Neuronal stem cell (in vitro differentiated cells): ENCODE data around the gene ADGRV1.

Experiments used
- DNase-seq: peaks from one replicate; pipeline ENCODE4 v3.0.0-alpha.2; 2013; ENCODE audit warnings: low spot score
- H2AFZ ChIP-seq: one replicate; pipeline ENCODE4 v1.6.1; 2013; ENCODE audit warnings: mild to moderate bottlenecking, low read length, inconsistent platforms
- H2AK5ac ChIP-seq: 2 replicates; pipeline ENCODE4 v1.6.1; 2013; ENCODE audit warnings: low read depth, mild to moderate bottlenecking, inconsistent platforms, low read length, moderate library complexity, mixed read lengths
- H2BK120ac ChIP-seq: 2 replicates; pipeline ENCODE4 v1.6.1; 2013; ENCODE audit warnings: low read depth, mild to moderate bottlenecking, inconsistent platforms, low read length, moderate library complexity, mixed read lengths
- H2BK12ac ChIP-seq: one replicate; pipeline ENCODE4 v1.6.1; 2013; ENCODE audit warnings: low read length, inconsistent platforms
- H2BK15ac ChIP-seq: 2 replicates; pipeline ENCODE4 v1.6.1; 2013; ENCODE audit warnings: mild to moderate bottlenecking, low read length, inconsistent platforms, mixed read lengths
- H2BK5ac ChIP-seq: one replicate; pipeline ENCODE4 v1.6.1; 2013; ENCODE audit warnings: inconsistent platforms, mild to moderate bottlenecking, low read length, moderate library complexity
- H3K14ac ChIP-seq: one replicate; pipeline ENCODE4 v1.6.1; 2013; ENCODE audit warnings: low read length, inconsistent platforms
- H3K18ac ChIP-seq: 2 replicates; pipeline ENCODE4 v1.6.1; 2013; ENCODE audit warnings: low read length, inconsistent platforms
- H3K23ac ChIP-seq: 2 replicates; pipeline ENCODE4 v1.6.1; 2013; ENCODE audit warnings: low read depth, mild to moderate bottlenecking, mixed read lengths, low read length, inconsistent platforms; ENCODE audit not compliant: poor library complexity
- H3K27ac ChIP-seq: replicated peaks from 3 replicates; pipeline ENCODE4 v1.5.1; 2013; ENCODE audit warnings: low read length, inconsistent platforms
- H3K27me3 ChIP-seq, 3 experiments: 2 replicates each; pipeline ENCODE4 v1.6.1; 2013; ENCODE audit warnings: low read length in 3 of 3, mild to moderate bottlenecking in 2 of 3, inconsistent platforms in 1 of 3, low read depth in 1 of 3, mixed read lengths in 1 of 3, moderate library complexity in 1 of 3; ENCODE audit not compliant: control insufficient read depth in 3 of 3, insufficient read depth in 3 of 3
- H3K36me3 ChIP-seq, 2 donors: replicated peaks in 1 of 2; 2 replicates each; pipeline ENCODE4 v1.6.1; 2013; ENCODE audit warnings: low read length in 2 of 2; ENCODE audit not compliant: control insufficient read depth in 2 of 2, insufficient read depth in 2 of 2
- H3K4ac ChIP-seq: 2 replicates; pipeline ENCODE4 v1.6.1; 2013; ENCODE audit warnings: inconsistent platforms, mild to moderate bottlenecking, low read length, moderate library complexity
- H3K4me1 ChIP-seq, 2 donors: 1 replicate in 1 of 2; 2 replicates in 1 of 2; pipeline ENCODE4 v1.6.1; 2013; ENCODE audit warnings: low read length in 2 of 2, low read depth in 1 of 2; ENCODE audit not compliant: control insufficient read depth in 2 of 2, insufficient read depth in 1 of 2
- H3K4me2 ChIP-seq: one replicate; pipeline ENCODE4 v1.6.1; 2013; ENCODE audit warnings: mild to moderate bottlenecking, low read length, inconsistent platforms; ENCODE audit not compliant: insufficient read depth, poor library complexity, severe bottlenecking
- H3K4me3 ChIP-seq, 2 donors: 2 replicates each; pipeline ENCODE4 v1.5.1; 2013; ENCODE audit warnings: low read length in 2 of 2, mild to moderate bottlenecking in 2 of 2, inconsistent platforms in 1 of 2, moderate library complexity in 1 of 2
- H3K79me1 ChIP-seq: one replicate; pipeline ENCODE4 v1.6.1; 2013; ENCODE audit warnings: low read depth, mild to moderate bottlenecking, inconsistent platforms, low read length, moderate library complexity
- H3K9ac ChIP-seq: one replicate; pipeline ENCODE4 v1.6.1; 2013; ENCODE audit warnings: mild to moderate bottlenecking, low read depth, low read length, inconsistent platforms; ENCODE audit not compliant: poor library complexity
- H3K9me3 ChIP-seq, 2 donors: replicated peaks in 1 of 2; 2 replicates each; pipeline versions ENCODE3 to v1.6.1; 2013; ENCODE audit warnings: low read length in 2 of 2, mild to moderate bottlenecking in 2 of 2, inconsistent platforms in 1 of 2, low read depth in 1 of 2, mixed read lengths in 1 of 2, moderate library complexity in 1 of 2; ENCODE audit not compliant: control insufficient read depth in 2 of 2, insufficient read depth in 1 of 2
- H4K8ac ChIP-seq: one replicate; pipeline ENCODE4 v1.6.1; 2013; ENCODE audit warnings: low read depth, mild to moderate bottlenecking, inconsistent platforms, low read length, moderate library complexity
- H4K91ac ChIP-seq: one replicate; pipeline ENCODE4 v1.6.1; 2013; ENCODE audit warnings: low read length, low read depth, mild to moderate bottlenecking, inconsistent platforms; ENCODE audit not compliant: poor library complexity
- WGBS, 2 donors: extraction: QIAGEN DNeasy Blood & Tissue Kit; methylation state at CpG; one replicate each; pipeline ENCODE4 v1.1.7; 2013; ENCODE audit warnings: missing lambda C conversion rate in 2 of 2, mixed read lengths in 1 of 2; ENCODE audit not compliant: insufficient read length in 2 of 2, insufficient replicate concordance in 1 of 2; ENCODE audit errors: extremely low coverage in 2 of 2; 5-methylcytosine and 5-hydroxymethylcytosine counted together

Gene ADGRV1

GRCh38 chr5:90690307-90690706, 131.7 kb downstream of the ADGRV1 start:
- no peak overlapping the region for H3K14ac ChIP-seq
- H4K91ac ChIP-seq, result no peak overlapping the region
- peaks cover 0 to 3% of the 10 kb centered on the region in 2 donors for H3K9me3 ChIP-seq
- H2BK12ac ChIP-seq, result no peak overlapping the region
- no peak overlapping the region for H2BK5ac ChIP-seq
- H3K4ac ChIP-seq, result no peak overlapping the region
- H3K79me1 ChIP-seq, result no peaks in the 10 kb centered on the region
- no peak overlapping the region for H3K9ac ChIP-seq
- peaks cover 4 to 65% of the 10 kb centered on the region in 2 donors for H3K36me3 ChIP-seq
- H3K4me3 ChIP-seq, result no peak overlapping the region
- H3K4me2 ChIP-seq, result no peak overlapping the region
- no peak overlapping the region for H2AK5ac ChIP-seq
- no peak overlapping the region for H2BK120ac ChIP-seq
- DNase-seq, result no peak
- no peaks in the 10 kb centered on the region for H3K4me1 ChIP-seq
- no peaks in the 10 kb centered on the region for H3K27me3 ChIP-seq
- no peak overlapping the region for H3K27ac ChIP-seq
- H3K23ac ChIP-seq, result no peak overlapping the region
- H3K18ac ChIP-seq, result no peak overlapping the region
- no peak overlapping the region for H2AFZ ChIP-seq
- H2BK15ac ChIP-seq, result no peak overlapping the region
- H4K8ac ChIP-seq, result no peak overlapping the region

GRCh38 chr5:90691533-90691932, 132.9 kb downstream of the ADGRV1 start:
- H3K27ac ChIP-seq, result no peak overlapping the region
- H2AK5ac ChIP-seq, result no peak overlapping the region
- H3K23ac ChIP-seq, result no peak overlapping the region
- no peak overlapping the region for H4K8ac ChIP-seq
- no peaks in the 10 kb centered on the region for H3K79me1 ChIP-seq
- WGBS, 2 donors, result no CpG with 5 or more reads among the region's 4 CpGs
- H3K4ac ChIP-seq, result no peak overlapping the region
- no peak overlapping the region for H3K18ac ChIP-seq
- H3K27me3 ChIP-seq, result no peaks in the 10 kb centered on the region
- no peak overlapping the region for H2BK5ac ChIP-seq
- no peak overlapping the region for H3K4me2 ChIP-seq
- DNase-seq, result no peak
- H3K9ac ChIP-seq, result no peak overlapping the region
- no peak overlapping the region for H3K4me3 ChIP-seq
- peaks cover 0 to 7% of the 10 kb centered on the region in 2 donors for H3K4me1 ChIP-seq
- no peak overlapping the region for H3K14ac ChIP-seq
- no peak overlapping the region for H4K91ac ChIP-seq
- H2BK15ac ChIP-seq, result no peak overlapping the region
- H2BK12ac ChIP-seq, result no peak overlapping the region
- no peak overlapping the region for H2BK120ac ChIP-seq
- peaks cover 2 to 59% of the 10 kb centered on the region in 2 donors for H3K36me3 ChIP-seq
- no peak overlapping the region for H2AFZ ChIP-seq
- H3K9me3 ChIP-seq, result no peaks in the 10 kb centered on the region

GRCh38 chr5:90696153-90696552, 137.6 kb downstream of the ADGRV1 start:
- peaks cover 2 to 62% of the 10 kb centered on the region in 2 donors for H3K36me3 ChIP-seq
- no peak overlapping the region for H2BK12ac ChIP-seq
- H2BK120ac ChIP-seq, result no peak overlapping the region
- no peak overlapping the region for H3K4ac ChIP-seq
- H2AK5ac ChIP-seq, result no peak overlapping the region
- H3K9ac ChIP-seq, result no peak overlapping the region
- WGBS, 2 donors, result no CpG with 5 or more reads among the region's 2 CpGs
- no peak overlapping the region for H3K14ac ChIP-seq
- no peak overlapping the region for H3K27ac ChIP-seq
- H3K4me3 ChIP-seq, result no peak overlapping the region
- no peaks in the 10 kb centered on the region for H3K27me3 ChIP-seq
- H3K4me2 ChIP-seq, result no peak overlapping the region
- H4K91ac ChIP-seq, result no peak overlapping the region
- H3K23ac ChIP-seq, result no peak overlapping the region
- no peak overlapping the region for H2BK5ac ChIP-seq
- no peak overlapping the region for H2AFZ ChIP-seq
- no peaks in the 10 kb centered on the region for H3K9me3 ChIP-seq
- no peaks in the 10 kb centered on the region for H3K79me1 ChIP-seq
- no peak overlapping the region for H3K18ac ChIP-seq
- H2BK15ac ChIP-seq, result no peak overlapping the region
- no peak overlapping the region for H4K8ac ChIP-seq
- peaks cover 3 to 7% of the 10 kb centered on the region in 2 donors for H3K4me1 ChIP-seq
- no peak for DNase-seq

GRCh38 chr5:90700299-90700698, 141.7 kb downstream of the ADGRV1 start:
- DNase-seq, result no peak
- H2BK120ac ChIP-seq, result no peak overlapping the region
- no peaks in the 10 kb centered on the region for H3K79me1 ChIP-seq
- no peak overlapping the region for H2AFZ ChIP-seq
- no peak overlapping the region for H2BK15ac ChIP-seq
- H3K4me3 ChIP-seq, result no peak overlapping the region
- no peak overlapping the region for H3K9ac ChIP-seq
- no CpG with 5 or more reads among the region's 2 CpGs for WGBS, 2 donors
- peaks cover 3 to 7% of the 10 kb centered on the region in 2 donors for H3K4me1 ChIP-seq
- no peak overlapping the region for H3K27ac ChIP-seq
- no peak overlapping the region for H3K23ac ChIP-seq
- H3K4me2 ChIP-seq, result no peak overlapping the region
- no peak overlapping the region for H4K8ac ChIP-seq
- H3K14ac ChIP-seq, result no peak overlapping the region
- H2AK5ac ChIP-seq, result no peak overlapping the region
- H2BK12ac ChIP-seq, result no peak overlapping the region
- peaks cover 0 to 41% of the 10 kb centered on the region in 2 donors for H3K36me3 ChIP-seq
- no peak overlapping the region for H3K18ac ChIP-seq
- no peaks in the 10 kb centered on the region for H3K27me3 ChIP-seq
- no peaks in the 10 kb centered on the region for H3K9me3 ChIP-seq
- H4K91ac ChIP-seq, result no peak overlapping the region
- H2BK5ac ChIP-seq, result no peak overlapping the region
- H3K4ac ChIP-seq, result no peak overlapping the region
